GM12891 (cell line): ENCODE measurements around the gene GJC2.

Experiments
- PAX5 ChIP-seq: IDR thresholded peaks from 2 replicates; pipeline ENCODE4 v1.6.1; 2011; ENCODE audit warnings: low read length, moderate library complexity, mild to moderate bottlenecking; ENCODE audit not compliant: insufficient read depth, severe bottlenecking
- POLR2A ChIP-seq: IDR thresholded peaks from 2 replicates; pipeline ENCODE4 v1.6.1; 2011; ENCODE audit warnings: low read depth, low read length, control low read depth
- POLR2AphosphoS5 ChIP-seq: IDR thresholded peaks from 2 replicates; pipeline ENCODE4 v1.6.1; 2011; ENCODE audit warnings: low read depth, low read length, control low read depth
- POU2F2 ChIP-seq: IDR thresholded peaks from 2 replicates; pipeline ENCODE4 v1.6.1; 2011; ENCODE audit warnings: low read depth, mild to moderate bottlenecking, control low read depth, low read length, moderate library complexity
- SPI1 ChIP-seq: IDR thresholded peaks from 2 replicates; pipeline ENCODE4 v1.6.1; 2011; ENCODE audit warnings: low read depth, low read length, control low read depth
- TAF1 ChIP-seq: IDR thresholded peaks from 2 replicates; pipeline ENCODE4 v1.6.1; 2011; ENCODE audit warnings: low read depth, low read length, control low read depth

- TF ChIP-seq POLR2AphosphoS5, result no peak; the same call in 1 of the 2 replicates
- no peak for TF ChIP-seq POLR2A
- TF ChIP-seq PAX5, result no peak
- peak; percentile 42; the same call in 1 of the 2 replicates for TF ChIP-seq TAF1
- TF ChIP-seq SPI1, result no peak
- TF ChIP-seq POU2F2, result no peak
Measured at GRCh38 chr1:228139406-228139930, 10.3 kb upstream of the GJC2 start.
